Epidermal melanocyte (primary cell): ENCODE results near the gene MINAR2.

ENCODE experiments used
- DNase-seq: peaks from one replicate; pipeline ENCODE4 v3.0.0; 2011; ENCODE audit warnings: low spot score; ENCODE audit not compliant: insufficient read length

MINAR2 gene, protein sequence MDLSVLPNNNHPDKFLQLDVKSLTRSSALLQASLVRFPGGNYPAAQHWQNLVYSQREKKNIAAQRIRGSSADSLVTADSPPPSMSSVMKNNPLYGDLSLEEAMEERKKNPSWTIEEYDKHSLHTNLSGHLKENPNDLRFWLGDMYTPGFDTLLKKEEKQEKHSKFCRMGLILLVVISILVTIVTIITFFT

GRCh38 chr5:129747572-129748407 is at the start of gene MINAR2:
Gene MINAR2, plus strand, starts transcription at chr5:129748094. Its CDS starts 97 bp downstream, at chr5:129748191.
- no peak for DNase-seq

DNA sequence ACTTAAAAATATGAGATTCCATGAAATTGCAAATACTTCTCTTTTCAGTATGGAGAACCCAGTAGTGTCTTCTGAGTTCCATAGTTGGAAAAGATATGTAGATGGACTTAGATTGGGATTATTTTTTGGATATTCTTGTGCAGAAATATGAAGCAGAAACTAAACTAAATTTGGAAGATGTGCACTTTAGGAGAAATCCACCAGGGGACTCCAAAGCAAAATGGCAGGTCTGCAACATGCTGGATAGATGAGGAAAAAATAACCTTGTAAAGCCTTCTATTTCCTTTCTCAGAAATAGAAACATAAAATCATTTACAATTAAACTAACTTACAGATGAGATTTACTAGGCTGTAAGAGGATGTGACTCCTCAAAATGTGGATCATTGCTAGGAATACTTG is 49.2 kb upstream of the MINAR2 start:
- no peak for DNase-seq

- DNase-seq, result no peak
Observed at GRCh38 chr5:129716235-129716634, 31.7 kb upstream of the MINAR2 start.

DNA sequence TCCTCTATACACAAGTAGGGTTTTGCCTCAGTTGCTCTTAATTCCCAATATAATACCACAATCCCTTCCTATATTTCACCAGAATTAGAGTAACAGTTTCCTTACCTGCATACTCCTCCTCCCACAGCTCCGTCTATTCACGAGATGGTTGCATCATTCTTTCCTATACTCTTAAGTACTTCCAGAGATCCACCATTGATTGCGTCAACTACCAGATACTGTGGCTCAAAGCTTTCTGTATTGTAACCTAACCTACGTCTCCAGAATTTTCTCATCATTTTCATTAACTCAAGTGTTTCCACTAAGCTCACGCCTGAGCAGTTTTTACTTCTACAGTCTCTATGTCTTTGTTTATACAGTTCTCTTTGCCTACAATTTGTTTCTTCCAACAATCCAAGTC is 31.2 kb upstream of the MINAR2 start:
- DNase-seq, result no peak

GRCh38 chr5:129717751-129718310 is 30.1 kb upstream of the MINAR2 start:
- no peak for DNase-seq

GRCh38 chr5:129718471-129719090 is 29.3 kb upstream of the MINAR2 start:
- no peak for DNase-seq

- DNase-seq, result no peak
Observed at GRCh38 chr5:129724222-129724621, 23.7 kb upstream of the MINAR2 start.

GRCh38 chr5:129724647-129725046 is 23.2 kb upstream of the MINAR2 start:
- DNase-seq, result no peak

- DNase-seq, result no peak
Observed at GRCh38 chr5:129739773-129740172, 8.1 kb upstream of the MINAR2 start.

- no peak for DNase-seq
Observed at GRCh38 chr5:129743541-129744187, 4.2 kb upstream of the MINAR2 start.

- no peak for DNase-seq
Observed at GRCh38 chr5:129745997-129746396, 1.9 kb upstream of the MINAR2 start.

DNA sequence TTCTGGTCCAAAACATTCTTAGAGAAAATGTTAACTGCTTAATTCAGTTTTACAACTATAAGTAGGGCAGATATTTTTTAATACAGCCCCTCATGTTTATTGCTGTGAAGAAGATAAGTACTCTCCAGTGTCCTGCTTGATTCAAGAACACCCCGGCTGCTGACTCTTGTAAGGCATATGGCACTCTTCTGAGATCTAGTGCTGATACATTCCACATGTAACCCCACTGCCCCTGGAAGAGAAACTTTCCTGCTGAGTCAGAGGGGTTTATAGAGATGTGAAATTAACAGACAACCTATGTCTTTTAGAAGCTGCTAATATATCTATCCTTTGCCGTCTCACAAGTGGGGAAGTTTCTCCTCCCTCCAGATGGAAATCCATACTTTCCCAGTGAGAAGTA is 1.0 kb upstream of the MINAR2 start:
- no peak for DNase-seq

- DNase-seq, result no peak
Observed at GRCh38 chr5:129748913-129749880, 1.3 kb downstream of the MINAR2 start.

- no peak for DNase-seq
Observed at GRCh38 chr5:129760636-129761325, 12.9 kb downstream of the MINAR2 start.

DNA sequence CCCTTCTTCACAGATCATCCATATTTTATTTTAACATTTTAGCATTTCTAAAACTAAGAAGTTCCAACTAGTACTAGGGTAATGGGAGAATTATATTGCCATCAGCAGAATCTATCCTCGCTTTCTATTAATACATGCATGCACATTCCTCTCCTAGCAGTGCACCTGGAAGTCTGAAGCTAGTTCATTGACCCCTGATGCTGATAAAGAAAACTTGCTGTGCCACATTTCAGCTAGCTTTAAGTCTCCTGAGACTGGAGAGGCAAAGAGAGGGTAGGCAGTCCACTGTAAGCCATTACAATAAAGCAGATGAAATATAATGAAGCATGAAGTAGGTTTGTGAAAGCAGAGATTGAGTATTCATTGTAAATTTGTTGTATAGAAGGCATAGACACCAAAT is 15.8 kb downstream of the MINAR2 start:
- no peak for DNase-seq

DNA sequence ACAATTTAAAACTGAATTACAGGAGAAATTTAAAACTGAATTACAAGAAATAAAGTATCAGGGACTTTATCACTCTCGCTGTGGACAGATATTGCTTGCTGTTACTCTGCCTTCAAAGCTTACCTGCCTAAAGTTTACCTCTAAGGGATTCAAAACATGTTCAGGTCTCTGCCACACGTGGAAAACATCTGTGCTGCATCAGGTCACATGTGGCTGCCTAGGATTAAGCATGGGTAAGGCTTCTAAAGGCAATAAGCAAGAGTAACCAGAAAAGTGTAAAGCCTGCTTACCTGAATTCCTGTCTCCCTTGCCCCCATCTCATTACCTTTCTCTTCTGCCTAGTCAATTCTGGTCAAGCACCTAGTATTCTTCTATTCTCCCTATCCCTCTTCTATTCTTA is 18.9 kb downstream of the MINAR2 start:
- DNase-seq, result no peak

DNA sequence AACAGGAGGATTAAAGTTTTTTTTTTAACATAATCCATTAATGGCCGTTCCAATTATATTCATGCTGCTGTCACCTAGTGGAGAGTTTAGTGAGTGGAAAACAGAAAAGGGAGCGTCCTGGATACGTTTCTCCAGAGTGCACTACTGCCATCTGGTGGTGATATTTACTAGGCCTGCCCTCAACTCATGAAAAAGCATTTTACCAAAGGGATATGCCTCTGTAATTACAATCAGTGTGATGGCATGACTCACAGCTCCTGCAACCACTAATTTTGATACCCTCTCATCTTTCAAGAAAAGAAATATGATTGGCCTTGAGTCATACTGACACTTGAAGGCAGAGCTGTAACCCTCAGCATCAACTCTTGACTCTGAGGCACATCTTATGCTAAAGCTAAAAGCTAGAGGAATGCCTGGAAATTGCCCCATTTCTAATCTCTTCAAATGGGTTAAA is 20.1 kb downstream of the MINAR2 start:
- DNase-seq, result peak; percentile 58

DNA sequence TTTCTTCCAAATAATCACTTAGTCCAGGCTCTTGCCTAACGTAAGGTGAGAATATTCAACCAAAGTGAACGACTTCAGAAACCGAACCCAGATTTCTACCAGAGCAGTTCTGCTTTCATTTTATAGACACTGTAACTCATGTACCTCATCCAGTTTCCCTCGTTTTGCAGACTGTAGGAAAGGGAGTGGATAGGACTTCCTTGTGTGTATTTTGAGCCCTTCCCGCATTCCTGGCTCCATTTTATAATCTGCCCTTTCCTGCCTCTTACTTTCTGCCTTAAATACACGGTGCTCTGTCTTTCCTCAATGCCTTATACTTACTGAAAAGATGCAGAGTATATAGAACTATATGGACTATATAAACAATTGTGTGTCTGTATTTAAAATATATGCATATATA is 20.8 kb downstream of the MINAR2 start:
- DNase-seq, result no peak

- DNase-seq, result no peak
Observed at GRCh38 chr5:129770024-129770820, 22.3 kb downstream of the MINAR2 start.
